Lower leg skin (tissue), 3 donors: ENCODE data around the gene GCAT.

Experiments used
- CTCF ChIP-seq, 3 donors: fragments of 450-650 bp; IDR thresholded peaks; one replicate each; pipeline ENCODE4 v1.5.1; 2016; ENCODE audit warnings: antibody characterized with exemption in 3 of 3, mild to moderate bottlenecking in 3 of 3, moderate library complexity in 2 of 3
- POLR2A ChIP-seq, 2 donors: fragments of 450-650 bp; IDR thresholded peaks; one replicate each; pipeline ENCODE4 v1.6.1; 2016 to 2017; ENCODE audit warnings: antibody characterized with exemption in 2 of 2, mild to moderate bottlenecking in 1 of 2, moderate library complexity in 1 of 2

- TF ChIP-seq POLR2A (IDR thresholded peaks at IDR 0.05) = no peak
- no peak for TF ChIP-seq CTCF (IDR thresholded peaks at IDR 0.05)
Measured at GRCh38 chr22:37784829-37785495, 22.8 kb upstream of the GCAT start.
